ENCODE data around the gene SCT. TPM values are rescaled to one million over a fixed set of nuclear protein-coding genes. Genes with fewer than 3 reads are reported as not detected.

Gene SCT
- total and polyA plus RNA-seq, 4 donors = not detected

- Histone ChIP-seq H3K27ac (ENCODE audit: low read depth in 1 of 2, low read length in 2 of 2) (no peak overlapping the region), H3K9me3 (ENCODE audit: control insufficient read depth, low read length) (no peaks in the 10 kb centered on the region), H3K4me3 (ENCODE audit: low read length in 2 of 2) (no peak overlapping the region), H3K4me1 (ENCODE audit: control insufficient read depth in 1 of 2, insufficient read depth in 2 of 2, low read length in 2 of 2) (no peaks in the 10 kb centered on the region), H3K27me3 (ENCODE audit: control insufficient read depth in 1 of 2, insufficient read depth in 2 of 2, low read length in 1 of 2) (no peaks in the 10 kb centered on the region), H3K36me3 (ENCODE audit: control insufficient read depth in 1 of 2, insufficient read depth in 2 of 2, low read length in 1 of 2) (no peaks in the 10 kb centered on the region)
- no peak for DNase-seq
- no peak for ATAC-seq (ENCODE audit: low FRiP score)
- WGBS, 2 donors = 29 to 50% methylated on average over 13 to 28 of the region's 28 CpGs
- intact Hi-C loops (cut with DNase I) = no loop called here
Measured at GRCh38 chr11:627308-627576, 261 bp upstream of the SCT start.

- ATAC-seq (ENCODE audit: low FRiP score) (no peak), DNase-seq (no peak)
- H3K4me1 ChIP-seq (ENCODE audit: control insufficient read depth in 1 of 2, insufficient read depth in 2 of 2, low read length in 2 of 2) = no peaks in the 10 kb centered on the region
- no peak overlapping the region for H3K4me3 ChIP-seq (ENCODE audit: low read length in 2 of 2)
- intact Hi-C loops (cut with DNase I) = no loop called here
- H3K27ac ChIP-seq (ENCODE audit: low read depth in 1 of 2, low read length in 2 of 2) = no peak overlapping the region
- WGBS, 2 donors = 88 to 90% methylated on average over 22 of the region's 22 CpGs
- no peaks in the 10 kb centered on the region for H3K9me3 ChIP-seq (ENCODE audit: control insufficient read depth, low read length)
- H3K27me3 ChIP-seq (ENCODE audit: control insufficient read depth in 1 of 2, insufficient read depth in 2 of 2, low read length in 1 of 2) = no peaks in the 10 kb centered on the region
- no peaks in the 10 kb centered on the region for H3K36me3 ChIP-seq (ENCODE audit: control insufficient read depth in 1 of 2, insufficient read depth in 2 of 2, low read length in 1 of 2)
Measured at GRCh38 chr11:625636-626268, 1.2 kb downstream of the SCT start.

- 82 to 83% methylated on average over 33 of the region's 33 CpGs for WGBS, 2 donors
- no peak within 1 kb of the TSS for H3K27ac ChIP-seq (ENCODE audit: low read depth in 1 of 2, low read length in 2 of 2)
- no peaks in the 10 kb centered on the region for H3K4me1 ChIP-seq (ENCODE audit: control insufficient read depth in 1 of 2, insufficient read depth in 2 of 2, low read length in 2 of 2)
- ATAC-seq (ENCODE audit: low FRiP score) (no peak), DNase-seq (no peak)
- no peaks in the 10 kb centered on the region for H3K36me3 ChIP-seq (ENCODE audit: control insufficient read depth in 1 of 2, insufficient read depth in 2 of 2, low read length in 1 of 2)
- intact Hi-C loops (cut with DNase I) = no loop called here
- no peaks in the 10 kb centered on the region for H3K27me3 ChIP-seq (ENCODE audit: control insufficient read depth in 1 of 2, insufficient read depth in 2 of 2, low read length in 1 of 2)
- no peaks in the 10 kb centered on the region for H3K9me3 ChIP-seq (ENCODE audit: control insufficient read depth, low read length)
- H3K4me3 ChIP-seq (ENCODE audit: low read length in 2 of 2) = no peak within 1 kb of the TSS
Measured at GRCh38 chr11:624705-625635, 2.0 kb downstream of the SCT start, which contains the start of gene CDHR5. Gene CDHR5, minus strand, starts transcription at chr11:624955. Its CDS starts 53 bp downstream, at chr11:624902.

- no peaks in the 10 kb centered on the region for H3K36me3 ChIP-seq (ENCODE audit: control insufficient read depth in 1 of 2, insufficient read depth in 2 of 2, low read length in 1 of 2)
- H3K4me1 ChIP-seq (ENCODE audit: control insufficient read depth in 1 of 2, insufficient read depth in 2 of 2, low read length in 2 of 2) = no peaks in the 10 kb centered on the region
- H3K9me3 ChIP-seq (ENCODE audit: control insufficient read depth, low read length) = no peaks in the 10 kb centered on the region
- H3K27me3 ChIP-seq (ENCODE audit: control insufficient read depth in 1 of 2, insufficient read depth in 2 of 2, low read length in 1 of 2) = no peaks in the 10 kb centered on the region
- H3K4me3 ChIP-seq (ENCODE audit: low read length in 2 of 2) = no peak overlapping the region
- no peak overlapping the region for H3K27ac ChIP-seq (ENCODE audit: low read depth in 1 of 2, low read length in 2 of 2)
- DNase-seq = no peak
- no peak for ATAC-seq (ENCODE audit: low FRiP score)
- intact Hi-C loops (cut with DNase I) = no loop called here
- WGBS, 2 donors = 86 to 87% methylated on average over 25 of the region's 25 CpGs
Measured at GRCh38 chr11:623999-624704, 2.8 kb downstream of the SCT start.

GRCh38 chr11:623349-623869 is 3.6 kb downstream of the SCT start:
- ATAC-seq (ENCODE audit: low FRiP score) (no peak), DNase-seq (no peak)
- Histone ChIP-seq H3K27me3 (ENCODE audit: control insufficient read depth in 1 of 2, insufficient read depth in 2 of 2, low read length in 1 of 2) (no peaks in the 10 kb centered on the region), H3K4me1 (ENCODE audit: control insufficient read depth in 1 of 2, insufficient read depth in 2 of 2, low read length in 2 of 2) (no peaks in the 10 kb centered on the region), H3K27ac (ENCODE audit: low read depth in 1 of 2, low read length in 2 of 2) (no peak overlapping the region), H3K9me3 (ENCODE audit: control insufficient read depth, low read length) (no peaks in the 10 kb centered on the region), H3K4me3 (ENCODE audit: low read length in 2 of 2) (no peak overlapping the region), H3K36me3 (ENCODE audit: control insufficient read depth in 1 of 2, insufficient read depth in 2 of 2, low read length in 1 of 2) (no peaks in the 10 kb centered on the region)
- intact Hi-C loops (cut with DNase I) = no loop called here
- WGBS, 2 donors = 81 to 84% methylated on average over 15 of the region's 15 CpGs

GRCh38 chr11:621838-622237 is 5.1 kb downstream of the SCT start:
- no peaks in the 10 kb centered on the region for H3K27me3 ChIP-seq (ENCODE audit: control insufficient read depth in 1 of 2, insufficient read depth in 2 of 2, low read length in 1 of 2)
- no peaks in the 10 kb centered on the region for H3K4me1 ChIP-seq (ENCODE audit: control insufficient read depth in 1 of 2, insufficient read depth in 2 of 2, low read length in 2 of 2)
- no peaks in the 10 kb centered on the region for H3K36me3 ChIP-seq (ENCODE audit: control insufficient read depth in 1 of 2, insufficient read depth in 2 of 2, low read length in 1 of 2)
- no peak overlapping the region for H3K27ac ChIP-seq (ENCODE audit: low read depth in 1 of 2, low read length in 2 of 2)
- H3K4me3 ChIP-seq (ENCODE audit: low read length in 2 of 2) = no peak overlapping the region
- no peak for DNase-seq
- WGBS, 2 donors = 86 to 91% methylated on average over 27 of the region's 27 CpGs
- no peaks in the 10 kb centered on the region for H3K9me3 ChIP-seq (ENCODE audit: control insufficient read depth, low read length)
- no peak for ATAC-seq (ENCODE audit: low FRiP score)
- intact Hi-C loops (cut with DNase I) = no loop called here

GRCh38 chr11:620935-621814 is 5.8 kb downstream of the SCT start:
- no peaks in the 10 kb centered on the region for H3K4me1 ChIP-seq (ENCODE audit: control insufficient read depth in 1 of 2, insufficient read depth in 2 of 2, low read length in 2 of 2)
- H3K27me3 ChIP-seq (ENCODE audit: control insufficient read depth in 1 of 2, insufficient read depth in 2 of 2, low read length in 1 of 2) = no peaks in the 10 kb centered on the region
- DNase-seq (no peak), ATAC-seq (ENCODE audit: low FRiP score) (no peak)
- intact Hi-C loops (cut with DNase I) = no loop called here
- 80 to 82% methylated on average over 45 of the region's 45 CpGs for WGBS, 2 donors
- H3K4me3 ChIP-seq (ENCODE audit: low read length in 2 of 2) = no peak overlapping the region
- no peak overlapping the region for H3K27ac ChIP-seq (ENCODE audit: low read depth in 1 of 2, low read length in 2 of 2)
- no peaks in the 10 kb centered on the region for H3K9me3 ChIP-seq (ENCODE audit: control insufficient read depth, low read length)
- no peaks in the 10 kb centered on the region for H3K36me3 ChIP-seq (ENCODE audit: control insufficient read depth in 1 of 2, insufficient read depth in 2 of 2, low read length in 1 of 2)

GRCh38 chr11:620201-620600 is 6.8 kb downstream of the SCT start:
- intact Hi-C loops (cut with DNase I) = no loop called here
- no peaks in the 10 kb centered on the region for H3K9me3 ChIP-seq (ENCODE audit: control insufficient read depth, low read length)
- no peak for DNase-seq
- 96 to 97% methylated on average over 13 of the region's 13 CpGs for WGBS, 2 donors
- H3K4me3 ChIP-seq (ENCODE audit: low read length in 2 of 2) = no peak overlapping the region
- H3K36me3 ChIP-seq (ENCODE audit: control insufficient read depth in 1 of 2, insufficient read depth in 2 of 2, low read length in 1 of 2) = no peaks in the 10 kb centered on the region
- no peak for ATAC-seq (ENCODE audit: low FRiP score)
- no peaks in the 10 kb centered on the region for H3K4me1 ChIP-seq (ENCODE audit: control insufficient read depth in 1 of 2, insufficient read depth in 2 of 2, low read length in 2 of 2)
- H3K27ac ChIP-seq (ENCODE audit: low read depth in 1 of 2, low read length in 2 of 2) = no peak overlapping the region
- no peaks in the 10 kb centered on the region for H3K27me3 ChIP-seq (ENCODE audit: control insufficient read depth in 1 of 2, insufficient read depth in 2 of 2, low read length in 1 of 2)

All from aorta (tissue), 5 donors.